ENCODE results near the gene PCID2.
A peak's percentile ranks its signal among the peaks of the same experiment; 100 is the strongest.
"Not testable (repeated sequence)": the region's sequence is repeated elsewhere in the genome, so short reads cannot be mapped to it uniquely, and the experiment has no call there.

The PCID2 gene

DNA sequence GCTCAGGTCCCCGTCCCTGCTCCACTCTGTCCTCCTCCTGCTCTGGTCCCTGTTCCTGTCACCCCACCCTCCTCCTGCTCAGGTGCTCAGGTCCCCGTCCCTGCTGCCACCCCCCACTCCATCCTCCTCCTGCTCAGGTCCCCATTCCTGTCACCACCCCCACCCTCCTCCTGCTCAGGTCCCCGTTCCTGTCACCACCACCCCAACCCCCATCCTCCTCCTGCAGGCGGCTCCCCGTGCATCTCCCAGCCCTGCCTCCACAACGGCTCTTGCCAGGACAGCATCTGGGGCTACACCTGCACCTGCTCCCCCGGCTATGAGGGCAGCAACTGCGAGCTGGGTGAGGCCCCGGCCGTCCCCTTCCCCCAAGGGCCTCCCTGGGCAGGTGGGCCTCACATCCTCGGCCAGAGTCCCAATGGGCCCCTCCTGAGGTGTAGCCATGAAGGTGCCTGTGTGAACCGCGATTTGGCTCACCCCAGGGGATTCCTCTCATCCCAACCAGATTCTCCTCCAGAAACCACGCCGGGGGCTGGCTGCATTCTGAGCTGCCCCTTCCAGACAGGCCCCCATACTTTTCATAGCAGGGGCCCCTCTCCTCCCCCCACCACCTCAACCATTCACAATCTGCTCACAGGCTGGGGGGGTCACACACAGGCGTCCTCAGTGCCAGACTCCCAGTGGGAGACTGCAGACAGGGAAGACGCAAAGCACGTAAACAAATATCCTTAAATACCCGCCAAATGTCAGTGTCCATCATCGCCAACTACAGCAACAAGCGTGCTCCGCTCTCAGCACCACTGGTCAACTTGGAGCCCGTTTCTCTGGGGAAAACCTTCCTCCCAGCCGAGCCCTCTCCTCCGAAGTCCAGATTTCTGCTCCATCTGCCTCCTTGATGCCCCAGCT, 45.4 kb downstream of the PCID2 start:
- DNase-seq: no peak

- not testable (repeated sequence) for DNase-seq
These were observed 46.5 kb downstream of the PCID2 start for GRCh38 chr13:113161975-113162374.

DNA sequence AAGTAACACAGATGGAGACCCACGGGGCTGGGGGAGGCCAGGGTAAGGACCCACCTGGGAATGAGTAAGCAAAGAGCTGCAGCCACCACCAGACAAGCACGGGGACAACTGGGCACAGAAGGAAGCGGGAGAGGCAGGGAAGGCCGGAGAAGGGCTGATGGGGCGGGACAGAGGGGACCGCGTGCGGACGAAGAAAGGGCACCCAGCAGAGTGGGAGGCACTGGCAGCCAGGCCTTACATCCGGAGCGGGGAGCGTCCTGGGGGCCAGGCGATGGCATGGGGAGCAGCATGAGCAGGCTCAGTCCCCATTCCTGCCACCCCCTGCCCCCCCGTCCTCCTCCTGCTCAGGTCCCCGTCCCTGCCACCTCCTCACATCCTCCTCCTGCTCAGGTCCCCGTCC, 47.0 kb downstream of the PCID2 start:
- no peak for DNase-seq

GRCh38 chr13:113160983-113161382, 47.5 kb downstream of the PCID2 start:
- DNase-seq: no peak

DNA sequence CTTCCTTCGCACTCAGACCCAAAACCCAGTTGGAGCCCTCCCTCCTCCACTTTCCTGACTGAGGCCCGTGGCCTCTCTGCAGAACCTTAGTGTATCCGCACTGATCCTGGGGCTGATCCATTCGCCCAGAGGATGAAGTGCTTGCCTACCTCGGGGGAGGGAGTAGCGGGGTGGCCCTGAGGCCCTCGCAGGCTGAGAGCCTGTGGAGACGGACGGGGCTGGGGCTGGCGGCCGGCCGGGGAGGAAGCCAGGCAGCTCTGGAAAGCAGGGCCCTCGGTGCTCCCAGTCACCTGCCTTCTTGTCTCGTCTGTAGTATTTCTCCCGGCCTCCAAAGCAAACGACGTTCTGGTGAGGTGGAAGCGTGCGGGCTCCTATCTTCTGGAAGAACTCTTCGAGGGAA, 48.8 kb downstream of the PCID2 start:
- DNase-seq: no peak

- DNase-seq: no peak
These were observed 49.5 kb downstream of the PCID2 start for GRCh38 chr13:113158946-113159345.

DNA sequence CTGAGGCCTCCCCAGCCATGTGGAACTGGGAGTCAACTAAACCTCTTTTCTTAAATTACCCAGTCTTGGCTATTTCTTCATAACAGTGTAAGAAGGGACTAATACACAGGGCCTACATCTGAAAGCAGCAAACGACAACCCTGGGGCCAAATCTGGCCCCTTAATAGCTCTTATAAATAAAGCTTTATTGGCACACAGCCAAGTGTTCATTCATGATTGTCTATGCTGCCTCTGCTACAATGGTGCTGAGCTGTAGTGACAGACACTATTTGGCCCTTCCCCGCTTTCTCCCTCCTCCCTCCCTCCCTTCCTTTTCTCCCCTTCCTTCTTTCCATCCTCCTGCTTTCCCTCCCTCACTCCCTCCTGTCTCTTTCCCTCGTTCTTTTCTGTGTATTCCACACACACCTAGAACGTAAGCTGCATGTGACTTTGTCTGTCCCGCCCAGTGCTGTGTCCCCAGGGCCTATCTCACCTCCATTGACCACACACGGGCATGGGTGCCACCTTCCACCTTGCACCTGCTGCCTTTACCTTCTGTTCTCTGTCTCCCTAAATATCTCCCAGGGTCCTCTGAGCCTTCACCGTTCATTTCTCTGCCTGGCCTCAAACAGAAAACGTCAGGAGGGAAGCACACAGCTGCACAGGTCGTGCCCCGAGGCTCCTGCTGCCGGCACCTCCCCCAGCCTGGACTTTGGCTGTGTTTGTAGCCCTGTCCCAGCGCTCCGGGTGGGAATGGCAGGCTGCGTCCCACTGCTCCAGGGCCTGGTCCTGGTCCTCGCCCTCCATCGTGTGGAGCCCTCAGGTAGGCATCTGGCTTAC, 50.3 kb downstream of the PCID2 start, which contains the start of gene PROZ:
Gene PROZ, plus strand, starts transcription at position 720 of the 819 bp plus-strand sequence. Its CDS starts 13 bp downstream, at position 733.
- no peak for DNase-seq

DNA sequence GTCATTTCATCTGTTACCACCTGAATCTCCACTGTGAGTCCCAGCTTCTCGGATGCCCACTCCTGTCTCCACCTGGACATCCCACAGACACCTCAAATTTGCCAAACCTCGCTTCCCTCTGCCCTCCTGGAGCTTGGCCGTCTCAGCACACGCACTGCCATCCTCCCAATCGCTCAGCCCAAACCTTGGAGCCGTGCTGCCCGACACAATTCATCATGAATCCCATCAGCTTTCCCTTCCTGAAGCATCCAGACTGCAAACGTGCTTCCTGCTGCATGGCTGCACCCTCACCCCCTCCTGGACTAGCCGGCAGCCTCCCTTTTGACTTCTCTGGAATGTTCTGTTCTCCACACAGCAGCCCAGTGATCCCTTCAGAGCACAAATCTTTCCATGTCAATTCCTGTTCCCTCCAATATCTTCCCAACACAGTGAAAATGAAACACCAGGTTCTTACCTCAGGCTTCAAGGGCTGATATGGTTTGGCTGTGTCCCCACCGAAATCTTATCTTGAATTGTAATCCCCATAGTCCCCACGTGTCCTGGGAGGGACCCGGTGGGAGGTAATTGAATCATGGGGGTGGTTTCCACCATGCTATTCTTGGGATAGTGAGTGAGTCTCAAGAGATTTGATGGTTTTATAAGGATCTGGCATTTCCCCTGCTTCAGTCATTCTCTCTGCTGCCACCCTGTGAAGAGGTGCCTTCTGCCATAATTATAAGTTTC, 51.1 kb downstream of the PCID2 start:
- DNase-seq: no peak

- no peak for DNase-seq
These were observed 52.4 kb downstream of the PCID2 start for GRCh38 chr13:113155982-113156655.

DNA sequence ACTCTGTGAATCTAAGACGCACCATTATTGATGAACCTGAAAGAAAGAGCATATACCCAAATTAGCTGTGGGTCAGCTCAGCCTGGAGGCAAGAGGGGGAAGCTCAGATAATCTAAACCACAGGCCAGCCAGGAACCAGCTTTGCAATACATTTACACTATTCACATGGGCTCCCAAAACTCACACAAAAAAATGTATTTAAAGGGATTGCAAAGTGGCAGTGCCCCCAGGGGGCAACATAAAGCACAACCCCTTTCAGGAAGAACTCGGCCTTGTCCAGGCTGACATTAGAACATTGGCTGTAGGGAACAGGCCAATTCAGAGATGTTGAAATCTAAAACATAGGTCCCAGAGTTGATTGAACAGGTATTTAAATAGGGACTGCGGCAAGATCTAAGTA, 53.3 kb downstream of the PCID2 start:
- DNase-seq: peak; percentile 44

GRCh38 chr13:113153810-113154748, 54.4 kb downstream of the PCID2 start:
- DNase-seq: peak; percentile 76

DNA sequence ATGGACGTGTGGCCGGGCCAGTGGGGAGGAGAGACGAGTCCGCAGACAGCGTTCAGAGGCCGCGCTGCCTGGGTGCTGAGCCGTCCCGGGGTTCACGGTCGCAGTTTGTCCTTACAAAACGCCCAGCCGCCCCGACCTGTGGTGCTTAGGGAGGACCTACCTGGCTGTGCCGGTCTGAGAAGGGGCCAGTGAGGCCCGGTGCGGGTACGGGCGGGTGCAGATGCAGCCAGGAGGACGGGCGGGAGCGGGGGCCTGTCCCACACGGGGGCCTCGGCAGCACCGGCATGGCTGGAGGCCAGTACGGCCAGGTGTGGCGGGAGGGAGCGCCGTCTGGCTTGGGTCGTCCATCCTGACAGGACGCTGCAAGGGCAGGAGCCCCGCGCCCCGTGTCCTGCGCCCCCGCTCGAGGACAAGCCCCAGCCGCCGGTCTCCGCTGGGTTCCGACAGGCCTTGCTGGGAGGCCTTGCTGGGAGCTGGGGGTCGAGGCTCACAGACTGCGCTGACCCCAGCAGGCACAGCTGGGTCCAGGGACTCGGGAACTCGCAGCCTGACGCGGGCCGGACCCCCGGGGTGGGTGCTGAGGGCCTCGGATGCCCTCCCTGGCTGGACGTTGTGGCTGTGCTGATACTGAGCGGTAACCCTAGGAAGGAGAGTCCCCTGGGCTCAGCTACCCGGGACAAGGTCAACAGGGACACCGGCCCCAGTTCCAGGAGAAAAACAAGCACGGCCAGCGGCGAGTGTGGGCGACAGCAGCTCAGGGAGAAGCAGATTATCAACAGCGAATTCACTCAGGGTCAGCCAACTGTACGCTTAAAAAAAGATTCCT, 55.3 kb downstream of the PCID2 start:
- peak; percentile 22 for DNase-seq

DNA sequence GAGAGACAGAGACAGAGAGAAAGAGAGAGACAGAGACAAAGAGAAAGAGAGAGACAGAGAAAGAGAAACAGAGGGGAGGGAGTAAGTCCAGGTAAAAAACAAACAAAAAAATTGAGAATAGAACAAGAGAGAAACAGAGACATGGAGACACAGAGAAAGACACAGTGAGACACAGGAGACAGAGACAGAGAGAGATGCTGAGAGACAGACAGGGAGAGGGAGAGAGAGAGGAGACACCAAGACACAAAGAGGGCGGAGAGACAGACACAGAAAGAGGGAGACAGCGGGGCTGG, 55.8 kb downstream of the PCID2 start:
- no peak for DNase-seq

- peak; percentile 34 for DNase-seq
These were observed 56.5 kb downstream of the PCID2 start for GRCh38 chr13:113151745-113152690.

DNA sequence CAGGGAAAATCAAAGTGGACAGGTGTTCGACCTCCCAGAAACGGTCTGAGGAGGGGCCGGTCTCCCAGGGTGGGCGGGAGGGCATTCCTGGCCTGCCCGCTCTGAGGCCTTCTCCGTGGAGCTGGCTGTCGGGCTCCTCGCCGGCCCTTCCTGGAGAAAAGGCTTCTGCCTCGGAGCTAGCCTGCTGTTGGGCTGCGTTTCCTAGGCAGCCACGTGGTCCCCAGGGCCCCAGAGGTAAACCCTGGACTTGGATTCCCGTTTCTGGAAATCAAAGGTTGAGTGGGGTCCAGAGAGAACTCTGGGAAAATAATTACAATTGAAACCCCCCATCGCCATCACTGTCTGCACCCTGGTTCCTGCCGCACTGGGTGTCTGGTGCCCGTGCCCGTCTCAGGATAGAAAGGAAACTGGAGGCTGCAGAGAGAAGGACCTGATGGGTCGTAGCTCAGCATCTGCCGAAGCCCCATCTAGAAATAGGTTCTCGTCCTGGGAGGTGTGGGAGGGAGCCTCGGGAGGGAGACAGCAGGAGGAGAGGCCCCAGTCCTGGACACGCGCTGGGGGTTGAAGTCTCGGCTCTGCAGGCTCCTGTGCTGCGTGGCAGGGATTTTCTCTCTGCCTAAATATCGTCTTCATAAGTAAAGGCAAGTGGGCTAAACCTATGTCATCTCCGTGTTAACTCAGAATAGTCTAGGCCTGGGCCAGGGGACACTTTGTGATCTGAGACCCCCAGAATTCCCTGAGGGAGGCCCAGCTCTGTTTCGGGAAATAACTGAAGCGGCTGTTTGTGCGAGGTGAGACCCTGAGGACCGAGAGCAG, 57.7 kb downstream of the PCID2 start:
- no peak for DNase-seq

- DNase-seq: no peak
These were observed 58.5 kb downstream of the PCID2 start for GRCh38 chr13:113149711-113150549.

DNA sequence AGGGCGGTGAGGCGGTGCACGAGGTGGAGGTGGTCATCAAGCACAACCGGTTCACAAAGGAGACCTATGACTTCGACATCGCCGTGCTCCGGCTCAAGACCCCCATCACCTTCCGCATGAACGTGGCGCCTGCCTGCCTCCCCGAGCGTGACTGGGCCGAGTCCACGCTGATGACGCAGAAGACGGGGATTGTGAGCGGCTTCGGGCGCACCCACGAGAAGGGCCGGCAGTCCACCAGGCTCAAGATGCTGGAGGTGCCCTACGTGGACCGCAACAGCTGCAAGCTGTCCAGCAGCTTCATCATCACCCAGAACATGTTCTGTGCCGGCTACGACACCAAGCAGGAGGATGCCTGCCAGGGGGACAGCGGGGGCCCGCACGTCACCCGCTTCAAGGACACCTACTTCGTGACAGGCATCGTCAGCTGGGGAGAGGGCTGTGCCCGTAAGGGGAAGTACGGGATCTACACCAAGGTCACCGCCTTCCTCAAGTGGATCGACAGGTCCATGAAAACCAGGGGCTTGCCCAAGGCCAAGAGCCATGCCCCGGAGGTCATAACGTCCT, 59.4 kb downstream of the PCID2 start:
- no peak for DNase-seq

Data from hematopoietic multipotent progenitor cell treated with erythropoietin and hydrocortisone succinate and interleukin-3 and kit ligand, for 8 days (in vitro differentiated cells).